Measurements from ENCODE around the gene FGF9. TPM values are rescaled to one million over a fixed set of nuclear protein-coding genes. Genes with fewer than 3 reads are reported as not detected.

The FGF9 gene
- total RNA-seq, 1 experiment from 2014 or later: 0.56 TPM

Other genes starting within 250 kb of the FGF9 start
- gene ZDHHC20, start 211.8 kb upstream of the FGF9 start, total RNA-seq (2014; rRNA removed; shearing (Covaris generic)): 39.3 and 48.2 TPM in 2 replicates
- gene MICU2, start 66.9 kb upstream of the FGF9 start, total RNA-seq (2014; rRNA removed; shearing (Covaris generic)): 41.4 and 43.2 TPM in 2 replicates

Data from H4 (cell line).